ENCODE results near the gene KDM2B. TPM values are rescaled to one million over a fixed set of nuclear protein-coding genes. Genes with fewer than 3 reads are reported as not detected.

KDM2B gene
- total RNA-seq, 2 donors from 2014 or later: 14.7 to 24.5 TPM

DNA sequence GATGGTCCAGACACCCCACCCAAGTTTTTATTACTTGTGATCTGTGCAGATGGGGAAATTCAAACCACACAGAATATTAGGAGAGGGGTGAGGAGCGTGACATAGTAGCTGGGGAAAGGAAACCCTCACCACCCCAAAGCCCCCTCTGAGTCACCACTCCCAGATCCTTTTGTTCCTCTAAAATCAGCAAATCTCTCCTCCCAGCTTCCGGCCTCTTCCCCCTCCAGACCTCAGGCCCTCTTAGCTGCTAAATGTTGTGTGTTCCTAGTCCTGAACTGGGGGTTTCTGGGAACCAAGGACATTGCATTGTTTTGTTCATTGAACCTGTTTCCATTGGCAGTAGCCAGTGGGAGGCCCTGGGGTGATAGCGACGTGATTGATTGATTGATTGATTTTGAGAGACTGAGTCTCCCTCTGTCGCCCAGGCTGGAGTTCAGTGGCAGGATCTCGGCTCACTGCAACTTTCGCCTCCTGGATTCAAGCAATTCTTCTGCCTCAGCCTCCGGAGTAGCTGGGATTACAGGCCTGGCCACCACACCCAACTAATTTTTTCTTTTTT, 39.6 kb upstream of the KDM2B start:
- Histone ChIP-seq H3K9ac (ENCODE audit: low read depth in 2 of 2, low read length in 2 of 2) (no peak overlapping the region), H3K4me1 (peaks cover 4% of the 10 kb centered on the region), H3K4me3 (no peak overlapping the region), H3K36me3 (no peaks in the 10 kb centered on the region), H3K9me3 (no peaks in the 10 kb centered on the region), H3K27me3 (no peaks in the 10 kb centered on the region), H3K27ac (no peak overlapping the region)
- TF ChIP-seq, protein P1, sequence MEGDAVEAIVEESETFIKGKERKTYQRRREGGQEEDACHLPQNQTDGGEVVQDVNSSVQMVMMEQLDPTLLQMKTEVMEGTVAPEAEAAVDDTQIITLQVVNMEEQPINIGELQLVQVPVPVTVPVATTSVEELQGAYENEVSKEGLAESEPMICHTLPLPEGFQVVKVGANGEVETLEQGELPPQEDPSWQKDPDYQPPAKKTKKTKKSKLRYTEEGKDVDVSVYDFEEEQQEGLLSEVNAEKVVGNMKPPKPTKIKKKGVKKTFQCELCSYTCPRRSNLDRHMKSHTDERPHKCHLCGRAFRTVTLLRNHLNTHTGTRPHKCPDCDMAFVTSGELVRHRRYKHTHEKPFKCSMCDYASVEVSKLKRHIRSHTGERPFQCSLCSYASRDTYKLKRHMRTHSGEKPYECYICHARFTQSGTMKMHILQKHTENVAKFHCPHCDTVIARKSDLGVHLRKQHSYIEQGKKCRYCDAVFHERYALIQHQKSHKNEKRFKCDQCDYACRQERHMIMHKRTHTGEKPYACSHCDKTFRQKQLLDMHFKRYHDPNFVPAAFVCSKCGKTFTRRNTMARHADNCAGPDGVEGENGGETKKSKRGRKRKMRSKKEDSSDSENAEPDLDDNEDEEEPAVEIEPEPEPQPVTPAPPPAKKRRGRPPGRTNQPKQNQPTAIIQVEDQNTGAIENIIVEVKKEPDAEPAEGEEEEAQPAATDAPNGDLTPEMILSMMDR (IDR thresholded peaks at IDR 0.05): no peak
- intact Hi-C loops (cut with DNase I): no loop called here
- no peak for DNase-seq

DNA sequence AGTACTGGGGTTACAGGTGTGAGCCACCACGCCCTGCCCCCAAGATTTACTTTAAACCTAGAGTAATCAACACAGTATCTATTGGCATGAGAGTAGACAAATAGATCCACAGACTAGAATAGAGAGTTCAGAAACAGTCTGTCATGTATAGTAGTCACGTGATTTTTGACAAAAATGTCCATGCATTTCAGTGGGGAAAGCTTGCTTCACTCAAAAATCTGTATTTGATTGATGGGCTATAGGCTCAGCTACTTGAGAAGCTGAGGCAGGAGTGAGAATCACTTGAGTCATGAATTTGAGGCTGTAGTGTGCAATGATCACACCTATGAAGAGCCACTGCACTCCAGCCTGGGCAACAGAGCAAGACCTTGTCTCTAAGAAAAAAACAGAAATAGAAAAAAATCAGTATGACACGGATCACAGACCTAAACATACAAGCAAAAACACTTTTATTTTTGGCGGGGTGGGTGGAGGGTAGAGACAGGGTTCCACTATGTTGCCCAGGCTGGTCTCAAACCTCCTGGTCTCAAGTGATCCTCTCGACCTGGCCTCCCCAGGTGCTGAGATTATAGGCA, 37.9 kb upstream of the KDM2B start:
- TF ChIP-seq, protein P1 (IDR thresholded peaks at IDR 0.05): no peak
- H3K4me1 ChIP-seq: no peaks in the 10 kb centered on the region
- DNase-seq: no peak
- H3K27me3 ChIP-seq: no peaks in the 10 kb centered on the region
- H3K36me3 ChIP-seq: no peaks in the 10 kb centered on the region
- intact Hi-C loops (cut with DNase I): loop anchor here (5.0 kb wide), 1 partner anchor 61 kb away; no protein-coding TSS in a partner anchor
- no peaks in the 10 kb centered on the region for H3K9me3 ChIP-seq
- H3K4me3 ChIP-seq: no peak overlapping the region
- H3K27ac ChIP-seq: no peak overlapping the region
- H3K9ac ChIP-seq (ENCODE audit: low read depth in 2 of 2, low read length in 2 of 2): no peak overlapping the region

DNA sequence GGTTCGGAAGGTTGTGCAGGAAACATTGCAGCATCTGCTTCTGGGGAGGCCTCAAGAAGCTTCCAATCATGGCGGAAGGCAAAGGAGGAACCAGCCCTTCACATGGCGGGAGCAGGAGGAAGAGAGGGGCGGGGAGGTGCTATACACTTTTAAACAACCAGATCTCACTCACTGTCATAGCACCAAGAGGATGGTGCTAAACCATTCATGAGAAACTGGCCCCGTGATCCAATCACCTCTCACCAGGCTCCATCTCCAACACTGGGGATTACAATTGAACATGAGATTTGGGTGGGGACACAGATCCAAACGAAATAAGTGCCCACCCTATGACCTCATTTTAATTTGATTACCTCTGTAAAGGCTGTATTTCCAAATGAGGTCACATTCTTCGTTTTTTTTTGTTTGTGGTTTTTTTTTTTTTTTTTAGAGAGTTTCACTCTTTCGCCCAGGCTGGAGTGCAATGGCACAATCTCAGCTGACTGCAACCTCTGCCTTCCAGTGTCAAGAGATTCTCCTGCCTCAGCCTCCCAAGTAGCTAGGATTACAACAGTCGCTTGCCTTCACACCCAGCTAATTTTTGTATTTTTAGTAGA, 34.1 kb upstream of the KDM2B start:
- TF ChIP-seq, protein P1 (IDR thresholded peaks at IDR 0.05): no peak
- Histone ChIP-seq H3K9me3 (no peaks in the 10 kb centered on the region), H3K4me3 (no peak overlapping the region), H3K36me3 (no peaks in the 10 kb centered on the region), H3K27me3 (no peaks in the 10 kb centered on the region), H3K4me1 (no peaks in the 10 kb centered on the region), H3K9ac (ENCODE audit: low read depth in 2 of 2, low read length in 2 of 2) (no peak overlapping the region), H3K27ac (no peak overlapping the region)
- intact Hi-C loops (cut with DNase I): loop anchor here (5.0 kb wide), 1 partner anchor 58 kb away; no protein-coding TSS in a partner anchor
- no peak for DNase-seq

DNA sequence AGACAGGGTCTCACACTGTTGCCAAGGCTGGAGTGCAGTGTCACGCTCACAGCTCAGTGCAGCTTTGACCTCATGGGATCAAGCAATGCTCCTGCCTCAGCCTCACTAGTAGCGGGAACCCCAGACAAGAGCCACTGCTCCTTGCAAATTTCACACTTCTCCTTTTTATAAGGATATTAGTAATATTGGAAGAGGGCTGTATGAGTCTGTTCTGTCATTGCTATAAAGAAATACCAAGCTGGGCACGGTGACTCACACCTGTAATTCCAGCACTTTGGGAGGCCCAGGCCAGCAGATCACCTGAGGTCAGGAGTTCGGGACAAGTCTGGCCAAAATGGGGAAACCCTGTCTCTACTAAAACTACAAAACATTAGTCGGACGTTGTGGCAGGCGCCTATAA, 32.6 kb upstream of the KDM2B start:
- H3K27ac ChIP-seq: no peak overlapping the region
- H3K27me3 ChIP-seq: no peaks in the 10 kb centered on the region
- intact Hi-C loops (cut with DNase I): no loop called here
- H3K9me3 ChIP-seq: no peaks in the 10 kb centered on the region
- no peaks in the 10 kb centered on the region for H3K36me3 ChIP-seq
- H3K4me1 ChIP-seq: no peaks in the 10 kb centered on the region
- DNase-seq: no peak
- H3K9ac ChIP-seq (ENCODE audit: low read depth in 2 of 2, low read length in 2 of 2): no peak overlapping the region
- no peak overlapping the region for H3K4me3 ChIP-seq
- TF ChIP-seq, protein P1 (IDR thresholded peaks at IDR 0.05): no peak

DNA sequence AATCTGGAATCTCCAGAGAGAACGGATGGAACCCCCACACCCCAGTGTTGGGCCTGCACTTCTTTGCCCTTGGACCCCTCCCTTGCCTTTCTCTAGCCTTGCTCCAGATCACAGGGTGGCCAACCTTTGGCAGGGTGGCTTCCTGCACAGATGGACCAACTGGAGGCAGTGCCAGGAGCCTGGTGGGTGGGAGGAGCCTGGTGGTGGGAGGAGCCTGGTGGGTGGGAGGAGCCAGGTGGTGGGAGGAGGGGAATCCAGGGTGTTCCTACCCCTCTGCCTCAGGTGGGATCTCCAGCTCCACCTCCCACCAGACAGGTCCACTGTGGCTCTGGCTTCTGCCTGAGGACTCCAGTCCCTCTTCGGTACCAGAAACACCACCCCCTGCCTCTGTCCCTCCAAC, 30.5 kb upstream of the KDM2B start:
- intact Hi-C loops (cut with DNase I): no loop called here
- no peaks in the 10 kb centered on the region for H3K9me3 ChIP-seq
- DNase-seq: no peak
- TF ChIP-seq, protein P1 (IDR thresholded peaks at IDR 0.05): no peak
- no peaks in the 10 kb centered on the region for H3K36me3 ChIP-seq
- H3K27me3 ChIP-seq: no peaks in the 10 kb centered on the region
- H3K4me3 ChIP-seq: no peak overlapping the region
- H3K4me1 ChIP-seq: no peaks in the 10 kb centered on the region
- no peak overlapping the region for H3K9ac ChIP-seq (ENCODE audit: low read depth in 2 of 2, low read length in 2 of 2)
- H3K27ac ChIP-seq: no peak overlapping the region
